K562 (cell line): ENCODE data around the gene GBP1. TPM values are rescaled to one million over a fixed set of nuclear protein-coding genes. Genes with fewer than 3 reads are reported as not detected.

Experiments
- ATAC-seq: fragments of 200-7000 bp; cut with Tn5 transposase; 3 replicates; pipeline ENCODE4 v1.9.1; 2020; ENCODE audit warnings: moderate library complexity
- BruUV-seq: library from RNA; stranded (reverse); fragments of 400-500 nt; replicated peaks from 2 replicates; lab custom pipeline; 2021; lab: Mats Ljungman, UMichigan
- CTCF ChIA-PET: fragments of 300-600 bp; formaldehyde crosslinking; extraction: SDS; loops from one replicate; lab custom pipeline; 2021; ENCODE audit warnings: low intra/inter-chr PET ratio; lab: Yijun Ruan, JAX
- POLR2A ChIA-PET: fragments of 300-600, 350-650 bp; sonication (Branson Sonifier 250); formaldehyde crosslinking; extraction: SDS; loops from one replicate; lab custom pipeline; 2021; ENCODE audit warnings: antibody characterized with exemption, inconsistent platforms; lab: Yijun Ruan, JAX
- DNase-seq, 4 experiments: peaks; one replicate each; pipeline versions ENCODE4 v3.0.0 to v3.0.0-alpha.2; 2011 to 2018; ENCODE audit warnings: low spot score in 3 of 4, mixed read lengths in 3 of 4; ENCODE audit errors: extremely low read depth in 1 of 4
- FAIRE-seq: peaks from 2 replicates; lab custom pipeline; 2011; peaks lifted over from hg19 to GRCh38; lab: Jason Lieb, UNC
- H2AFZ ChIP-seq: 2 replicates; pipeline ENCODE4 v1.6.0; 2011; ENCODE audit warnings: low read depth, low read length, control low read depth, inconsistent platforms
- H3K27ac ChIP-seq: fragments of 200-600 bp; 3 replicates; pipeline ENCODE4 v1.8.0; 2011; ENCODE audit warnings: low read depth, mild to moderate bottlenecking, control low read depth, inconsistent platforms, low read length, moderate library complexity, mixed read lengths; ENCODE audit errors: extremely low read depth
- H3K27me3 ChIP-seq, 2 experiments: fragments of 300-600 bp in 1 of 2; 2 replicates in 1 of 2; 3 replicates in 1 of 2; pipeline versions ENCODE4 v1.6.0 to v1.8.0; 2011; ENCODE audit warnings: inconsistent platforms in 2 of 2, low read length in 2 of 2, mild to moderate bottlenecking in 1 of 2, mixed read lengths in 1 of 2, moderate library complexity in 1 of 2; ENCODE audit not compliant: control insufficient read depth in 2 of 2, insufficient read depth in 2 of 2
- H3K36me3 ChIP-seq: fragments of 300-600 bp; 3 replicates; pipeline ENCODE4 v1.8.0; 2011; ENCODE audit warnings: mild to moderate bottlenecking, low read length, inconsistent platforms; ENCODE audit not compliant: control insufficient read depth, insufficient read depth
- H3K4me1 ChIP-seq, 2 experiments: fragments of 200-600 bp in 1 of 2; replicated peaks in 1 of 2; 2 replicates in 1 of 2; 3 replicates in 1 of 2; pipeline versions ENCODE4 v1.5.1 to v1.8.0; 2011; ENCODE audit warnings: inconsistent platforms in 2 of 2, low read length in 2 of 2, mild to moderate bottlenecking in 1 of 2, mixed read lengths in 1 of 2, moderate library complexity in 1 of 2; ENCODE audit not compliant: control insufficient read depth in 2 of 2, insufficient read depth in 2 of 2
- H3K4me2 ChIP-seq: 2 replicates; pipeline ENCODE4 v1.6.1; 2011; ENCODE audit warnings: low read length, control low read depth, inconsistent platforms, mixed read lengths; ENCODE audit not compliant: insufficient read depth
- H3K4me3 ChIP-seq: fragments of 200-600 bp; sonication (generic), shearing (Covaris generic); 2 replicates; pipeline ENCODE4 v1.5.1; 2016; ENCODE audit warnings: control low read depth, inconsistent platforms
- H3K79me2 ChIP-seq: fragments of 200-600 bp; 3 replicates; pipeline ENCODE4 v1.8.0; 2011; ENCODE audit warnings: low read length, inconsistent platforms; ENCODE audit not compliant: control insufficient read depth, insufficient read depth
- H3K9ac ChIP-seq, 2 experiments: 2 replicates each; pipeline versions ENCODE4 v1.6.0 to v1.6.1; 2011; ENCODE audit warnings: low read depth in 2 of 2, low read length in 2 of 2, control low read depth in 1 of 2, inconsistent platforms in 1 of 2, mild to moderate bottlenecking in 1 of 2, mixed read lengths in 1 of 2; ENCODE audit not compliant: insufficient read depth in 1 of 2
- H3K9me1 ChIP-seq: one replicate; pipeline ENCODE4 v1.6.0; 2011; ENCODE audit warnings: inconsistent platforms, mild to moderate bottlenecking, low read length, moderate library complexity; ENCODE audit not compliant: control insufficient read depth, insufficient read depth
- H3K9me3 ChIP-seq: replicated peaks from 2 replicates; pipeline ENCODE4 v1.5.1; 2011; ENCODE audit warnings: low read depth, low read length, inconsistent platforms; ENCODE audit not compliant: control insufficient read depth, insufficient read depth
- H4K20me1 ChIP-seq: replicated peaks from 2 replicates; pipeline ENCODE4 v1.6.1; 2011; ENCODE audit warnings: low read length, inconsistent platforms, mixed read lengths; ENCODE audit not compliant: control insufficient read depth, insufficient read depth
- ATF7 ChIP-seq: fragments of 450-650 bp; IDR thresholded peaks from 2 replicates; pipeline ENCODE4 v1.7.1; 2014; ENCODE audit warnings: mild to moderate bottlenecking, moderate library complexity
- BCL6 ChIP-seq: fragments of 250-450 bp; sonication (Bioruptor Pico); IDR thresholded peaks from 2 replicates; pipeline ENCODE4 v1.4.0; 2020
- CBFA2T3 ChIP-seq: fragments of 450-650 bp; IDR thresholded peaks from 2 replicates; pipeline ENCODE4 v1.6.1; 2017
- MAFG ChIP-seq: fragments of 450-650 bp; conservative IDR thresholded peaks from 2 replicates; pipeline ENCODE4 v1.6.1; 2016; ENCODE audit warnings: missing genetic modification characterization, missing compliant biosample characterization
- OTX1 ChIP-seq: fragments of 450-650 bp; formaldehyde crosslinking; IDR thresholded peaks from 2 replicates; pipeline ENCODE4 v1.4.0; 2022; ENCODE audit warnings: mild to moderate bottlenecking
- PHF20 ChIP-seq: fragments of 450-650 bp; IDR thresholded peaks from 2 replicates; pipeline ENCODE4 v1.6.1; 2018; ENCODE audit not compliant: partially characterized antibody
- RFX7 ChIP-seq: fragments of 250-450 bp; sonication (Bioruptor Pico); IDR thresholded peaks from 2 replicates; pipeline ENCODE4 v1.5.1; 2021; ENCODE audit warnings: mild to moderate bottlenecking
- TCF7L2 ChIP-seq: fragments of 150-350 bp; IDR thresholded peaks from 2 replicates; pipeline ENCODE4 v1.6.1; 2016; ENCODE audit warnings: low read depth, mild to moderate bottlenecking, low read length, moderate library complexity
- ZNF133 ChIP-seq: fragments of 250-450 bp; sonication (Bioruptor Pico); IDR thresholded peaks from 2 replicates; pipeline ENCODE4 v1.4.0; 2020; ENCODE audit warnings: mild to moderate bottlenecking
- ZNF253 ChIP-seq: fragments of 250-450 bp; sonication (Bioruptor Pico); conservative IDR thresholded peaks from 2 replicates; pipeline ENCODE4 v1.6.1; 2021; ENCODE audit warnings: mild to moderate bottlenecking
- in situ Hi-C: fragments of 300-500 bp; cut with MboI; formaldehyde crosslinking; loops from 4 replicates; pipeline ENCODE4 v1.15.0; 2018; ENCODE audit warnings: inconsistent platforms, mixed read lengths
- intact Hi-C: fragments of 100-400 bp; cut with micrococcal nuclease; formaldehyde crosslinking; loops from 2 replicates; pipeline ENCODE4 v1.14.2; 2022
- polyA plus RNA-seq, 8 experiments: library from polyadenylated mRNA; depleted of rRNA in 4 of 8; stranded (reverse) in 5 of 8; unstranded in 3 of 8; fragments of >200 nt; fragmentation: Nextera tagmentation in 2 of 8; fragmentation: Illumina TruSeq in 1 of 8; extraction: Ambion mirVana in 2 of 8; extraction: Trizol in 1 of 8; gene quantifications; 2 replicates each; pipeline versions ENCODE4 v1.2.1 to v1.2.3, GENCODE V29; 2011 to 2014; ENCODE audit warnings: inconsistent platforms in 1 of 8, missing spikeins in 1 of 8
- total RNA-seq, 7 experiments: library from RNA; depleted of rRNA in 6 of 7; stranded (reverse); fragments of >200 nt in 6 of 7; fragmentation: Illumina TruSeq in 2 of 7; extraction: Trizol in 2 of 7; gene quantifications; 2 replicates each; pipeline versions ENCODE4 v1.2.1 to v1.2.3, GENCODE V29; 2011 to 2021; ENCODE audit warnings: low replicate concordance in 1 of 7

The GBP1 gene
- total and polyA plus RNA-seq, 9 of the 15 experiments (the other 6 are each of a cell fraction or from before 2014, with no cell fraction given), result not detected

DNA sequence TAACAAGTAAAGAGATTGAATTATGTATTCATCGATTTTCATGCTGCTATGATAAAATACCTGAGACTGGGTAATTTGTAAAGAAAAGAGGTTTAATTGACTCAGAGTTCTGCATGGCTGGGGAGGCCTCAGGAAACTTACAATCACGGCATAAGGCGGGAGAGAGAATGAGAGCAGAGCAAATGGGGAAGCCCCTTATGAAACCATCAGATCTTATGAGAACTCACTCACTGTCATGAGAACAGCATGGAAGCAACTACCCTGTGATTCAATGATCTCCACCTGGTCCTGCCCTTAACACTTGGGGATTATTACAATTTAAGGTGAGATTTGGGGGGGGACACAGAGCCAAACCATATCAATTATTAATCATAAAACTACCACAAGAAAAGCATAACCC lies 39.1 kb downstream of the GBP1 start (continued):
- TF ChIP-seq MAFG (no peak), ZNF253 (CRISPR knock-in tag) (no peak), CBFA2T3 (no peak)

DNA sequence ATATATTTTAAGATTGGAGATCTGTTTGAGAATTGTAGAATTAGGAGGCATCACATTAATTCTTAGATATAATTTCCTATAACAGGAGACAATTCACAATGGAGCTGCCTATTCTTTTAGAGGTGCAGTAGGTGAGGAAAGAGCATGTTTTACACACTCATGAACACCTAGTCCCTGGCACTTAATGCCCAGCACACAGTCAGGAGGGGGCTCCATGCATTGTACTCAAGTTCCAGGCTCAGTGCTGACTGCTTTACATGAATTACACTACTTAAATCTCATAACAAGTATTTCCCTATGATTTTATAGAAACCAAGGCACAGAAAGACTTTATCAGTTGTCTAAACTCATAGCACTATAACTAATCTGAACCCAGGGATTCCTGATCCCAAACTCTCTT lies 42.0 kb downstream of the GBP1 start:
- no peak overlapping the region for H3K4me2 ChIP-seq
- no peak overlapping the region for H2AFZ ChIP-seq
- in situ Hi-C loops, result no loop called here
- no peak overlapping the region for H3K4me3 ChIP-seq
- ATAC-seq, result no peak
- no peak overlapping the region for H3K9ac ChIP-seq
- TF ChIP-seq OTX1 (no peak), ZNF133 (no peak), TCF7L2 (no peak), RFX7 (CRISPR knock-in tag) (no peak), BCL6 (CRISPR knock-in tag) (no peak), ATF7 (no peak), PHF20 (no peak)
- TF ChIP-seq, all 486 proteins: peak for 0
- CTCF ChIA-PET, result no interaction called here
- no peaks in the 10 kb centered on the region for H3K9me1 ChIP-seq
- H4K20me1 ChIP-seq, result no peaks in the 10 kb centered on the region
- H3K27ac ChIP-seq, result no peak overlapping the region
- no peaks in the 10 kb centered on the region for H3K79me2 ChIP-seq
- DNase-seq (no peak), FAIRE-seq (no peak)
- no peaks in the 10 kb centered on the region for H3K36me3 ChIP-seq
- H3K27me3 ChIP-seq, result peaks cover 0 to 4% of the 10 kb centered on the region in 2 experiments; a peak in 1 of 5 replicates
- H3K4me1 ChIP-seq, result no peaks in the 10 kb centered on the region; a peak in 1 of 5 replicates
- POLR2A ChIA-PET, result interaction anchor here (1.4 kb wide), 1 partner anchor 14 kb away, joined by 4 read pairs; no protein-coding TSS in a partner anchor
- intact Hi-C loops, result no loop called here
- no peaks in the 10 kb centered on the region for H3K9me3 ChIP-seq
- no TSS peak for BruUV-seq
